ENCODE measurements around the gene SH2B3.

SH2B3 gene

DNA sequence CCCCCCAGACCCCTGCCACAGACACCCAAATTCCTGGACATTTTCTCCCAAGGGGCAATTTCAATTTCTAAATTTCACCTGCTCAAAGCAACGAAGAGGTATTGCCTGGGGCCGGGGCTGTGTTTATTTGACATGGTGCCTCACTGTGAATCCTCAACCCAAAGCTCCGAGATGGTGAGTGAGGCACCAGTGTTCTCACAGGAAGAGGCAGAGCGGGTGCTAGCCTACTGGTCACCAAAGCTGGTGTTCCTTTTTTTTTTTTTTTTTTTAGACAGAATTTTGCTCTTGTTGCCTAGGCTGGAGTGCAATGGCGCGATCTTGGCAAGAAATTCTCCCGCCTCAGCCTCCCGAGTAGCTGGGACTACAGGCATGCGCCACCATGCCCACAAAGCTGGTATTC, 14.8 kb upstream of the SH2B3 start:
- TF ChIP-seq EZH2 (optimal IDR thresholded peaks at IDR 0.05; ENCODE audit: low read depth, low read length) = no peak
- TF ChIP-seq CTCF (IDR thresholded peaks at IDR 0.05; ENCODE audit: low read length) = no peak
- no peak for TF ChIP-seq EZH2phosphoT487 (IDR thresholded peaks at IDR 0.05; ENCODE audit: low read length)
- H3K36me3 ChIP-seq (replicated peaks; ENCODE audit: insufficient read depth, low read length) = no peaks in the 10 kb centered on the region
- no peaks in the 10 kb centered on the region for H3K79me2 ChIP-seq (ENCODE audit: low read length)
- no peaks in the 10 kb centered on the region for H3K9me2 ChIP-seq (replicated peaks; ENCODE audit: insufficient read depth, low read length)
- no peaks in the 10 kb centered on the region for H3K4me1 ChIP-seq (ENCODE audit: low read length)
- H3K27ac ChIP-seq (ENCODE audit: low read length) = no peak overlapping the region
- H3K9ac ChIP-seq (ENCODE audit: low read length) = no peak overlapping the region
- H3K27me3 ChIP-seq (replicated peaks; ENCODE audit: insufficient read depth, low read length) = no peaks in the 10 kb centered on the region
- DNase-seq = no peak
- no peak overlapping the region for H3K4me3 ChIP-seq (ENCODE audit: low read length)
- no peaks in the 10 kb centered on the region for H4K20me1 ChIP-seq (ENCODE audit: insufficient read depth, low read length)
- H3K4me2 ChIP-seq (ENCODE audit: low read depth, low read length) = no peak overlapping the region
- H3K9me3 ChIP-seq (replicated peaks; ENCODE audit: insufficient read depth, low read length) = no peaks in the 10 kb centered on the region
- H2AFZ ChIP-seq (ENCODE audit: low read length) = no peak overlapping the region
- no peaks in the 10 kb centered on the region for H3F3A ChIP-seq (ENCODE audit: insufficient read depth, low read length)

DNA sequence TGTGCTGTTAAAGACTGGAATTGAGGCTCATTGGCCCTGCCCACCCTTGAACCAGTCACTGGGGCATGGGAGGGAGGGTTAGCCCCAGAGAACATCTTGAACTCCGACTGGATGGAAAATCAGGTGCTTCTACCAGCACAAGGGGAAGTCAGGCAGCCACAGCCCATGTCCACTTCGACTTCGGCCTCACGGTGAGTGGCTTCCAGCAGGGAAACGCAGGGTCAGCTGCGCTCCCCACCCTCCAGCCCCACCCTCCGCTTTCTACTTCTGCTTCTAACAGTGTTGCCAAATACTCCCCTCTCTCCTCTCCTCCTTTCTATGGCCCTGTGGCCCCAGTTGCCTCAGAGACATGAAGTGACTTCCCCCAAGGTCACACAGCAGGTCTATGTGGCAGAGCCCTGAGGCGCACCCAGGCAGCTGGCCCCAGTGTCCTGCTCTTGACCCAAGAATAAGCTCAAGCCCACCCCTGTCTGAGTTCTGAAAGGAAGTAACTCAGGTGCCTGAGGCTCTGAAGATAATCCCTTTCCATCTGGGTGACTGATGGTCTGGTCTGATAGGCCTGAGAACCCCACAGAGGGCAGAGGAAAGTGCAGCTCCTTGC, 11.9 kb upstream of the SH2B3 start:
- Histone ChIP-seq H3K9me2 (replicated peaks; ENCODE audit: insufficient read depth, low read length) (no peaks in the 10 kb centered on the region), H3K36me3 (replicated peaks; ENCODE audit: insufficient read depth, low read length) (no peaks in the 10 kb centered on the region), H3K4me2 (ENCODE audit: low read depth, low read length) (no peak overlapping the region), H4K20me1 (ENCODE audit: insufficient read depth, low read length) (no peaks in the 10 kb centered on the region), H3K9me3 (replicated peaks; ENCODE audit: insufficient read depth, low read length) (no peaks in the 10 kb centered on the region), H3K27me3 (replicated peaks; ENCODE audit: insufficient read depth, low read length) (no peaks in the 10 kb centered on the region), H3K79me2 (ENCODE audit: low read length) (no peaks in the 10 kb centered on the region), H3K27ac (ENCODE audit: low read length) (no peak overlapping the region), H3K4me3 (ENCODE audit: low read length) (no peak overlapping the region), H3K4me1 (ENCODE audit: low read length) (no peaks in the 10 kb centered on the region), H3F3A (ENCODE audit: insufficient read depth, low read length) (no peaks in the 10 kb centered on the region), H3K9ac (ENCODE audit: low read length) (no peak overlapping the region), H2AFZ (ENCODE audit: low read length) (no peak overlapping the region)
- TF ChIP-seq CTCF (IDR thresholded peaks at IDR 0.05; ENCODE audit: low read length) (no peak), EZH2phosphoT487 (IDR thresholded peaks at IDR 0.05; ENCODE audit: low read length) (no peak), EZH2 (optimal IDR thresholded peaks at IDR 0.05; ENCODE audit: low read depth, low read length) (no peak)
- DNase-seq = no peak

DNA sequence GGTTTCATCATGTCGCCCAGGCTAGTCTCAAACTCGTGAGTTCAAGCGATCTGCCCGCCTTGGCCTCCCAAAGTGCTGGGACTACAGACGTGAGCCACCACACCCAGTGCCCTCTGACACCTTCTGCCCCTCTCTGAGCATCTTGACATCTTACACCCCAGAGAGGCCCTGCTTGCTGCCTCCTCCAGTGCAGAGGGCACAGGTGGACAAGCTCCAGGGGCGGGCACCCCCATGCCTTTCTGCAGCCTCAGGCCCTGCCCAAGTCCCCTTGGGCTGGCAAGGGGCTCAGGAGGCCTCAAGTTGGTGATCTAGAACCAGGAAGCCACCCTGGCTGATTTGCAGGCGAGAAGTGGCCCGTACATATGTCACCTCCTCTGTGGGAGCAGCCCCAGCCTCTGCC, 11.2 kb upstream of the SH2B3 start:
- no peaks in the 10 kb centered on the region for H3F3A ChIP-seq (ENCODE audit: insufficient read depth, low read length)
- H3K9me3 ChIP-seq (replicated peaks; ENCODE audit: insufficient read depth, low read length) = no peaks in the 10 kb centered on the region
- no peak overlapping the region for H3K9ac ChIP-seq (ENCODE audit: low read length)
- no peak overlapping the region for H3K4me3 ChIP-seq (ENCODE audit: low read length)
- H3K36me3 ChIP-seq (replicated peaks; ENCODE audit: insufficient read depth, low read length) = no peaks in the 10 kb centered on the region
- no peak overlapping the region for H2AFZ ChIP-seq (ENCODE audit: low read length)
- H3K9me2 ChIP-seq (replicated peaks; ENCODE audit: insufficient read depth, low read length) = no peaks in the 10 kb centered on the region
- TF ChIP-seq EZH2phosphoT487 (IDR thresholded peaks at IDR 0.05; ENCODE audit: low read length) (no peak), EZH2 (optimal IDR thresholded peaks at IDR 0.05; ENCODE audit: low read depth, low read length) (no peak), CTCF (IDR thresholded peaks at IDR 0.05; ENCODE audit: low read length) (no peak)
- H3K4me1 ChIP-seq (ENCODE audit: low read length) = no peaks in the 10 kb centered on the region
- H3K27me3 ChIP-seq (replicated peaks; ENCODE audit: insufficient read depth, low read length) = no peaks in the 10 kb centered on the region
- no peak for DNase-seq
- H3K27ac ChIP-seq (ENCODE audit: low read length) = no peak overlapping the region
- H3K4me2 ChIP-seq (ENCODE audit: low read depth, low read length) = no peak overlapping the region
- no peaks in the 10 kb centered on the region for H4K20me1 ChIP-seq (ENCODE audit: insufficient read depth, low read length)
- no peaks in the 10 kb centered on the region for H3K79me2 ChIP-seq (ENCODE audit: low read length)
